Measurements from ENCODE around the gene TTC22. TPM values are rescaled to one million over a fixed set of nuclear protein-coding genes. Genes with fewer than 3 reads are reported as not detected.

The TTC22 gene
- 0.08 TPM for total RNA-seq
- long read RNA-seq, result 0 reads

DNA sequence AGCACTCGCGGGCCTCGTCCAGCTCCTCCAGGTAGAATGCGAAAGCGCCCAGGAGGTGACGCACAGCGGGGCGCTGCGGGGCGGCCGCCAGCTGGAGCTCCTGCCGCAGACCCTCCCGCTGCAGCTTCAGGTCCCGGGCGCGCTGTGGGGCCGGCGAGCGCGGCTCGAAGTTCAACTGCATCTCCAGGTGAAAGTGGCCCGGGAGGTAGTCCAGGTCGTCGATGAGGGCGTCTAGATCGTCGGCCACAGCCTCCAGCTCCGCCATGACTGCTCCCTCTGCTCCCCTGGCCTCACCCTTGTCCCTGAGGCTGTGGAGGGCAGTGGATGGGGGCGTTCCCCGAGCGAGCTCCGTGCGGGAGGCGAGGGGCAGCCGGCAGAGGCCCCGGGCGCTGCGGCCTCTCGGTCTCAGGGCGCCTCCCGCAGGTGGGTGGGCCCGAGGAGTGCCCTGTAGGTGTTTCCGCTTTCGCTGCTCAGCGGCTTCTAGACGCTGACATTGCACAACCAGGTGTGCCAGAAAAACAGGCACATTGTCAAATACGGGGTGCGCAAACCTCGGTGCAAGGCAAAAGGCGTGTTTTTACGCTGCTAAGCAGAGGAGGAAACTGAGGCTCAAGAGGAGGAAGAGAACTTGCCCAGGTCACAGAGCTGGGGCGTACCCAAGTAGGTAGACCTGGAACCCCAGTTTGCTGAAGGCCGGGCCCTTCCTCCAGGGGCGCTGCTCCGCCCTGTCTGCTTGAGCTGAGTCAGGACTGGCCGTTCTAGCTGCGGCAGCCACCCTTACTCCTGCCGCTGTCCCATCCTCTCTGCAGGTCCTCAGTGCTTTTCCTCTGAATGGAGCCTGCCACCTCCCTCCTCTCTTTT lies at the start of gene TTC22:
TSS of gene TTC22 (minus strand) at position 425 of the 861 bp plus-strand sequence. CDS start at position 265, 160 bp downstream.
- intact Hi-C loops (cut with DNase I), result loop anchor here (10.0 kb wide), 1 partner anchor 306 kb away; no protein-coding TSS in a partner anchor
- DNase-seq (ENCODE audit: low spot score), result peak; percentile 89

DNA sequence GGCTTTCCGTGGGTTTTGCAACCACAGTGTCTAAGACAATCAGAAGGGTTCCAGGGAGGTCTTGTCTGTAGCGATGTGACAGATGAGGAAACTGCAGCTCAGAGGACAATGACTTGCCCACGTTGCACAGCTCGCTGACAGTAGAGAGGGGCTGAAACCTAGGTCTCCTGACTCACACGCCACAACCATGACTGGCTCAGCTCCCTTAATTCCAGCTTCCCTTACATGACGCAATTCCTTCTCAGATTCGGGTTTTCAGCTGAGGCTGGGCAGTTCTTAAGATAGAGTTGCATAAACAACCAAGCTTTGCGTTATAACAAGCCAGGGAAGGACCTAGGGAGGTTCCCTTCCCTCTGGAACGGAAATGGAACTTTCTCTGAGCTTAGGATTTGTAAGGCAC lies 49.6 kb upstream of the TTC22 start:
- intact Hi-C loops (cut with DNase I), result no loop called here
- no peak for DNase-seq (ENCODE audit: low spot score)

DNA sequence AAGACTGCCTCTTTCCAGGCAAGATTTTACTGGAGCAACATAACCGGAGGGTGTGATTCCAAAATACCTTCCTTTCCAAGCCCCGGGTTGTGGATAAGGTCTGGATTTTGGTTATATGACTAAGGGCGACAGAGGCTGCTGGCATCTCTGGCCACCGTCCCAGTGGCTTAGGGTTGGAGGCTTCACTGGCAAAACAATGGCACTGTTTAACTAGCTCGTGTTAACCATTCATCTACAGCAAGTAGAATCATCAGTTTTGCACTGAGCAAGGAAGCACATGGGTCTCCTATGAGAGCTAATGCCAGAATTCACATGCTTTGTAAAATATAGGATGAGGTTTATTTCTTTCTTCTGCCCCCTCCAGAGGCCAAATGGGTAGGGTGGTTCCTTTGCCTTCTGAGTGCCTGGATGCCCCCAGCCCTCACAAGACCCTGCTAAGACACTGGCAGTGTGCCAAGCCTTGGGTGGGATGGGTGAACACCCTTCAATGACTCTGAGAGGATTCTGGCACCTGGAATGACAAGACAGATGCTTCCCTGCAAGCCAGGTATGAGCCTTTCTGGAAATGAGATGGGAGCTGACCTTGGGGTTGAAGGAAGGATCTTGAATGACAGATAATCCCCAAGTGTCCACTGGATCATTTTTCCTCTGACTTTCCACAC lies 49.1 kb upstream of the TTC22 start:
- no peak for DNase-seq (ENCODE audit: low spot score)
- intact Hi-C loops (cut with DNase I), result no loop called here

DNA sequence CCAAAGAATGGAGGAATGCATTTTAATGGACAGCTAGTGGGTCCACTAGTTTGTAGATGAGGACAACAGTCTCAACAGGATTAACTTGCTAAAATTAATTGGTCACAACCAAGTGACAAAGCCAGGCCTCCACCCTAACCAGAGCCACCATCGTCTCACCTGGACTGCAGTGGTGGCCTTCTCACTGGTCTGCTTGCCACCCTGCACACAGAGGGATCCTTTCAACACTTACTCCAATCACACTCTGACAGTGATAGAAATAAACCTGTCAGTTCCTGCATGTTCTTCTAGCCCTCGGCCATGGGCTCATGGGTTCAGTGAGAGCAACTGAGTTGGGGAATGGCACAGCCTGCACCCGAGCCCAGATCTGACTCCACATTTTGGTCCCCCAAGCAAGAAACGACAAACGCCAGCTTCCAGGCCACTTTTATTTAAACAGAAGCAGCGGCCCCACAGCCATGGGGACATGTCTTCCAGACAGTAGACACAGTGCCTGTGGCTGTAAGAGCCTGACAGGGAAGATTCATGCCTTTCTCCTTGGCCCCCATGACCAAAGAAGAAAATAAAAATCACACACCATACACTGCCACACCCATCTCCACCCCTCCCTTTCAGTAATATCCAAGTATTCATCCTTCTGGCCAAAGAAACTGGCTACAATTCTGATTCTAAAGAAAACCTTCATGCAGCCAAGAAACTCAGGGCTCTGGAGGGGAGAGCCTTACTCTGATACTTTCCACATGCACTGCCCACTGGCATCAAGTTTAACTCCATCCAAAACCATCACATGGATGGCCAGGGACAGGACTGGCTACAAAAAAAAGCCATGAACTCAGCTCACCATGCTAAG lies 48.3 kb upstream of the TTC22 start:
- DNase-seq (ENCODE audit: low spot score), result no peak
- intact Hi-C loops (cut with DNase I), result no loop called here

DNA sequence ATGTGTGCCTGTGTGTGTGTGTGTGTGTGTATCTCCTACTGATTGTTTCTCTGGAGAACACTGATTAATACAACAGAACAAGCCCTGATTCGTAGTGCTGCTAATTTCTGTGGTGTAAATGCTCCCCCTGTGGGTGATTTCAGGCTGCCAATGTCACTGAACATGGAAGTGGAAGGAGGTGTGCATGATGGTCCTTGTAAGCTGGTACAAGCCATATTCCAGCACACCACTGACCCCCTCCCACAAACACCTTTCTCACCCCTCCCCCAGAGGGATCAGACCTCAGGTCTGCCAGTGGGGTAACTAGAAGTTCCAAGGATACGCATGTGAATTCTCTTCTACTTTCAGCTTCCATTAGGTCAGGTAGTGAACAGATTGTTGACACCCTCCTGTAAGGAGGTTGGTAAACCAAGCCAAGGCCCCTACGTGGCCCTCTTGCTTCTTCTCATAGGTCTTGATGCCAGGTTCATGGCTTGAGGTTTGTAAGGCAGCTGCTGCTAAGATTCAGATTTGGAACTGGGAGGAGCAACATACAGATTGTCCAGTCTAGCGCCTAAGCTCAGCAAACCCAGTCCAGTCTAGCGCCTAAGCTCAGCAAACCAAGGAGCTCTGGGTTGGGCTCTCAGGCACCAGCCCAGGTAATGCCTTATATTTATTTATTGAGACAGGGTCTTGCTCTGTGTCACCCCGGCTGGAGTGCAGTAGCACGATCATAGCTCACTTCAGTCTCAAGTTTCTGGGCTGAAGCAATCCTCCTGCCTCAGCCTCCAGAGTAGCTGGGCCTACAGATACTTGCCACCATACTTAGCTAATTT lies 47.2 kb upstream of the TTC22 start:
- DNase-seq (ENCODE audit: low spot score), result peak; percentile 57
- intact Hi-C loops (cut with DNase I), result no loop called here

DNA sequence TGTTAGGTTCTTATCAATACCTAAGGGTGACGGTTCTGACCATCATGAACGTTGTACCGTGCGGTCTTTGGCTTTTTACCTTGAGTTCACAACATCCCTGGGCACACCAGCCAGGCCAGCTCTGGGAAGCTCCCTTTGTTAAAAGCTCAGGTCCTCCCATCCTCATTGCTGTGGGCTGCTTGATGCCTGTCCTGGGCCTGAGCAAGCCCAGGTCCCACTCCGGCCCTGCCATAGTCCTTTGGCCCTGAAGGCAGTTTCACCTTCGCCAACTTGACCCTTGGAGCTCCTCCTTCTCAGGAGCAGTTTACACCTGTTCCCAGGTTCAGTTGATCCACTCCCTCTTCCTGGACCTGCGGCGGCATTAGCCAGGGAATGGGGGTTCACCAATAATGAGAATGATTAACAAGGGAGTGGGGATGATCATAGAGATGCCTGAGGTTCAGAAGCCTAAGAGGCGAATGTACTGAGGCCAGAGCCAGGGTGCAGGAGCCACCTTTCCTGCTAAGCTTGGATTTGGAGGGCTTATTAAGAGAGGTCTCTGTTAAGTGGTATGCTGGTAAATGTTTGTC lies 45.7 kb upstream of the TTC22 start:
- intact Hi-C loops (cut with DNase I), result no loop called here
- DNase-seq (ENCODE audit: low spot score), result no peak

DNA sequence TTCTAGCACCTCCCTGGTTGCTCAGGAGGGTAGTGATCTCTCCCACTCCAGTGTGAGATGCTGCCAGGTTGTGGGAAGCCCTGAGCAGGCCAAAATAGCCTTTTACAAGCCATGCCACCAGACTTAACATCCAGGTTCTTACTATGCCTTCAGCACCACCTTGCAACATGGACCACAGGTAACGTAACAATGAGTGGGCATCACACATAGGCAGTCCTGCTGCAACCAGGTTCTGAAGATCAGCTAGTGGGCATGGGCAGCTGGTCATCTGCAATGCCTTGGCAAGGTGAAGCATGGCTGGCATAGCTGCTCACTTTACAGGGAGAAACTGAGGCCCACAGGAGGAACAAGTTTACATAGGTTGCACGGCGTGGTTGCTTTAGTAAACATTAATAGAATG lies 45.2 kb upstream of the TTC22 start:
- intact Hi-C loops (cut with DNase I), result no loop called here
- DNase-seq (ENCODE audit: low spot score), result no peak

DNA sequence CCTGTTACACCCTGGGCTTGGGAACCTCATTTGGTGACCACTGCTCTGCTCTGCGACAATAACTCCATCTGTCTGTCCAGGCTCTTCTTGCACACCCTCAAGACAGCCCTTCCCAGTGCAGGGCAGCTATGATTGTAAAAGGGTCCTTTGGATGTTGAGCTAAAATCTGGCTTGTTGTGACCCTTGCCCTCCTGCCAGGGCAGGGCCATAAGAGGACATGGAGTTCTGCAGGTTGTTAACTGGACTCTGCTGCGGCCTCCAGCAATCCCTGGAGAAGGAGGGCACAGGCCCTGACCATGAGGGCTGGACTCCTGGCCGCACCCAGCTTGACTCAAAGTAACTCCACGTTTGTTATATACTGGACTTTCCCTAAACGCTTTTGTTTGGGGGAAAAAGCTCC lies 44.6 kb upstream of the TTC22 start:
- intact Hi-C loops (cut with DNase I), result no loop called here
- no peak for DNase-seq (ENCODE audit: low spot score)

DNA sequence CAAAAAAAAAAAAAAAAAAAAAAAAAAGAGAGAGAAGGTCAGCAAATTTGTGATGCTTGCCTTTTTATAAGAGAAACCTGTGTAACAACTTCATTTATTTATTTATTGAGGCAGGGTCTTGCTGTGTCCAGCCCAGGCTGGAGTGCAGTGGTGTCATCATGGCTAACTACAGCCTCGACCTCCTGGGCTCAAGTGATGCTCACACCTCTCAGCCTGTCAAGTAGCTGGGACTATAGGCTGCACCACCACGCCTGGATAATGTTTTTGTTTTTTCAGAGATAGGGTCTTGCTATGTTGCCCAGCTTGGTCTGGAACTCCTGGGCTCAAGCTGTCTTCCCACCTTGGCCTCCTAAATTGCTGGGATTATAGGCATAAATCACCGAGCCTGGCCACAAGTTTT lies 43.4 kb upstream of the TTC22 start:
- DNase-seq (ENCODE audit: low spot score), result no peak
- intact Hi-C loops (cut with DNase I), result no loop called here

DNA sequence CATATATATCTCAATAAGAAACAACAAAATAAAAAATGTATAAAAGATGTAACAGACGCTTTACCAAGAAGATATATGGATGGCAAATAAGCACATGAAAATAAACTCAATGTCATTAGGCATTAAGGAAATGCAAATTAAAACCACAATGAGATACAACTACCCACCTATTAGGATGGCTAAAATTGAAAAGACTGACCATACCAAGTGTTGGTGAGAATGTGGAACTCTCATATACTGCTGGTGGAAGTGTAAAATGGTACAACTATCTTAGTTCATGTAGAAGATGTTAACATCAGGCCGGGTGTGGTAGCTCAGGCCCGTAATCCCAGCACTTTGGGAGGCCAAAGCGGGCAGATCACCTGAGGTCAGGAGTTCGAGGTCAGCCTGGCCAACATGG lies 42.3 kb upstream of the TTC22 start:
- no peak for DNase-seq (ENCODE audit: low spot score)
- intact Hi-C loops (cut with DNase I), result no loop called here

DNA sequence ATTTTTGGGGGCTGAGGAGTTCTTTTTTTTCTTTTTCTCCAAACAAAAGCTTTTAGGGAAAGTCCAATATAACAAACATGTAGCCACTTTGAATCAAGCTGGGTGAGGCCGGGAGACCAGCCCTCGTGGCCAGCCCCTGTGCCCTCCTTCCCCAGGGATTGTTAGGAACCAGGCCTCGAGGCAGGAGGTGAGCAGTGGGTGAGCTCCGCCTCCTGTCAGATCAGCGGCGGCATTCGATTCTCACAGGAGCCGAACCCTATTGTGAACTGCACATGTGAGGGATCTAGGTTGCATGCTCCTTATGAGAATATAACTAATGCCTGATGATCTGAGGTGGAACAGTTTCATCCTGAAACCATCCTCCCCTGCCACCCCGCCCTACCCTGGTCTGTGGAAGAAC lies 41.8 kb upstream of the TTC22 start:
- intact Hi-C loops (cut with DNase I), result no loop called here
- DNase-seq (ENCODE audit: low spot score), result no peak

DNA sequence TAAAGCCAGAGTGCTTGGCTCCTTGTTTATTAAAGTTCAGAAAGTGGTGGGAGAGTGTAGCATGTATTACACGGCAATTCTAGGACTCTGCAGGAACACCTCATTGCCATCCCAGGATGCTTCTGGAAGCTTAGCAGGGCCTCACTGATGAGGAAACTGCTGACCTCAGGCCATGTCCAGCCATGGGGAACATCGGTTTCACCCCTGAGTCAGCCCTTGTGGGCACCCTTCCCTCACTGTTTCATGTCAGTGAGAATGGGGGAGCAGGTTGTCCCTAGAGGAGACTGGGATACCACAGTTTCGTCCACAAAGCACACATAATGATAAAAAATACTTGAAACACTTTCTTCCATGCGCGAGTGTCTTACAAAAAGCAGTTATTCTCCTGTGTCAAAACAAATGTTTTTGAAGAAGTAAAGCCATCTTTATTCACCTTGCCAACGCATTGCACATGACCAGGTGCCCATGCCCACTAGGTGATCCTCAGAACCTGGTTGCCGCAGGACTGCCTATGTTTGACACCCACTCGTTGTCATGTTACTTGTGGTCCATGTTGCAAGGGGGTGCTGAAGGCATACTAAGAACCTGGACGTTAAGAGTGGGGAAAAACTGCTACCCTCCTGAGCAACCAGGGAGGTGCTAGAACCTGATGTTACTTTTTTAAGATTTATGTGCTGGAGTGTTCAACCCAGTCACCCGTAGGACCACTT lies 41.2 kb upstream of the TTC22 start:
- DNase-seq (ENCODE audit: low spot score), result no peak
- intact Hi-C loops (cut with DNase I), result no loop called here

DNA sequence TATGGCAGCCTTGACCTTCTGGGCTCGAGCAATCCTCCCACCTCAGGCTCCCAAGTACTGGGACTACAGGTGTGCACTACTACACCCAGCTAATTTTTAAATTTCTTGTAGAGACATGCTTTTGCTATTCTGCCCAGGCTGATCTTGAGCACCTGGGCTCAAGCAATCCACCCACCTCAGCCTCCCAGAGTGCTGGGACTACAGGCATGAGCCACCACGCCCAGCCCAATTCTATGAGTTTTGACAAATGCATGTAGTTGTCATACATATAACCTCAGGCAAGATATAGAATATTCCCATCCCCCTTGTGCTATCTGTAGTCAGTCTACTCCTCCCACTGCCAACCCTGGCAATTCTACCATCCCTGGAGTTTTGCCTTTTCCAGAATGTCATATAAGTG lies 38.7 kb upstream of the TTC22 start:
- no peak for DNase-seq (ENCODE audit: low spot score)
- intact Hi-C loops (cut with DNase I), result no loop called here

DNA sequence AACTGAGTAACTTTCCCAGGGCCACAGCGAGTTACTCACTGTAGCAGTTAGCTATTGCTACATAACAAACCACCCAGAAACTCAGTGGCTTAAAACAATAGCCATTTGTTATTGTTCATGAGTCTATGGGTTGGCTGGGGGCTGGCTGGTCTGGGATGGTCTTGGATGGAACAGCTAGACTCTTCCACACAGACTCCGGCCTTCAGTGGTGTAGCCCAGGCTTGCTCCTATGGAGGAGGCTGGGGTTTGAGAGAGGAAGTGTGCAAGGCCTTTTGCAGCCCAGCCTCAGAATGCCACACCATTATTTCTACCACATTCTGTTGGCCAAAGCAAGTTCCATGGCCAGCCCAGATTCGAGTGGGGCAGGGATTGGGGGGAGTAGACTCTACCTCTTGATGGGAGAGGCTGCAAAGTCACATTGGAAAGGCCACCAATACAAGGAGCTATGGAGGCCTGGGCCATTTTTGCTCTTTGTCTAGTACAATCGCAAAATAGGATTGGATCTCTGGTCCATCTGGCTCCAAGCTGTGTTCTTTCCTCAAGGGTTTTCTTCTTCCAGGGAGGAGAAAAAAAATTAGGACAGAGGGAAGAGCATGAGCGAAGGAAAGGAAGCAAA lies 37.5 kb upstream of the TTC22 start:
- intact Hi-C loops (cut with DNase I), result no loop called here
- no peak for DNase-seq (ENCODE audit: low spot score)

DNA sequence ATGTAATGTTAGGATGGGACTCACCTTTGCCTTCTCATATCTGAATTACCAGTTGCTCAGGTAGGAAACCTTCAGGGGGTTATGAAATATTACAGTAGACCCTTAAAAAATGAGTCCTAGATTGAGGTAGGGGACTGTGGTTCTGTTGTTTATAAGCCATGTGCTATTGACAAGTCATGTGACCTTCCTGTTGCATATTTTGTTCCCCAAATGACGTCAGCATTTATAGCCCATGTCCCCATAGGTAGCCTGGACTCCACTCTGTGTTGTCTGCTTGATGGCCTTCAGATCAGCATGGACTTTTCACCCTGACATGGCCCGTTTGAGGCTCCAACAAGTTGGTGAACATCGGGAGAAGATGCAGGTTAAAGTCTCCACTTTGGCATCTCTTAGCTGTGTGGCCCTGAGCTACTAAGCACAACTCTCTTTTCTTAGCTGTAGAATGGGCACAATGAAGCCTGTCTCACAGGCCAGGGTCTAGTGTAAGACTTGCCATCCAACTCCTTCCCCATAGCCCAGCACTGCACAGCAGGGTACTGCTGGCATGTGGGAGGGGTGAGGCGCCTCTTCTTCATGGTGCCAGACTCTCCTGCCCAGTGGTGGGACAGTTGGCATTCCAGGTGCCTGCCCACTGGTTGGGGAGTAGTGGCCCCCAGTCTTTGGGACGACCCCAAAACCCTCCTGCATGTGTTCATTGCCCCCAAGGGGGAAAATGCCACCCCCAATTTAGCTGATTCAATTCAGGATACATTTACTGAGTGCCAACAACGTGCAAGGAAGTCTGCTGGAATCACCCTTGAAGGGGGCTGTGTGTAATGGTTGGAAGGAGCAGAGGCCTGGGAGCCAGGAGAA lies 36.1 kb upstream of the TTC22 start:
- DNase-seq (ENCODE audit: low spot score), result no peak

DNA sequence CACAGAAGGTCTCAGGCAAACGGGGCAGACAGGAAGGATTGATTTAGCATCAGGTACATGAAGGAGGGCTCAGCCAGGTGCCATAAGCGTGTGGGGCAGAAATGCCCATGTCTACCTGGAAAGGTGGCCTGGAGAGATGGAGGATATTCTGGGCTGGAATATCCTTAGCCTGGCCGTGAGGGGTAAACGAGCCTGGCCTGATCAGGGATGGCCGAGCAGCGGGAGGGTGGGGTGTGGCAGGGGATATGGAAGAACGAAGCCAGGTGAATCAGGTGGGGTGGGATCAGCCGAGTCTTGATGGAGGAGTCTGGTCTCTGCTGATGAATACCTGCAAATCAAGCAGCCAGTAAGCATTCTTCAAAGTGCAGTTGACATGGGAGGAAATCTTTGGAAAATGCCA lies 35.5 kb upstream of the TTC22 start:
- DNase-seq (ENCODE audit: low spot score), result no peak
- intact Hi-C loops (cut with DNase I), result no loop called here

More for the DNA sequence above, 36.1 kb upstream of the TTC22 start:
- intact Hi-C loops (cut with DNase I), result no loop called here

DNA sequence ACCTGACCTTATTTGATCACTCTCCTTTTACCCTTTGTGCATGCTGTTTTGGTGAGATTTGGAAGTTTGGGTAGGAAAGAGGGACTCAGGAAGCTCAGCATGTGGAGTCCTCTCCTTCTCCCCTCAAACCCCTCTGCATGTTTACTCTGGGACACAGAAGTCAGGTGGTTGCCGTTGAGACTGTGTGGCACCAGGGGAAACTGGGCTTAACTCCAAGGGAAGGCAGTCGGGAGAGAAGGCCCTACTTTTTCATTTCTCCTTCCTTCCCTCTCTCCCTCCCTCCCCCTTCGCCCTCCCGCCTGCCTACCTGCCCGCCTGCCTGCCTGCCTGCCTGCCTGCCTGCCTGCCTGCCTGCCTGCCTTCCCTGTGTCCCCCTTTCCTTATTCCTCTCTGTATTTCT lies 34.8 kb upstream of the TTC22 start:
- intact Hi-C loops (cut with DNase I), result no loop called here
- no peak for DNase-seq (ENCODE audit: low spot score)
